ENCODE results near the gene NEURL4.

Gene NEURL4

DNA sequence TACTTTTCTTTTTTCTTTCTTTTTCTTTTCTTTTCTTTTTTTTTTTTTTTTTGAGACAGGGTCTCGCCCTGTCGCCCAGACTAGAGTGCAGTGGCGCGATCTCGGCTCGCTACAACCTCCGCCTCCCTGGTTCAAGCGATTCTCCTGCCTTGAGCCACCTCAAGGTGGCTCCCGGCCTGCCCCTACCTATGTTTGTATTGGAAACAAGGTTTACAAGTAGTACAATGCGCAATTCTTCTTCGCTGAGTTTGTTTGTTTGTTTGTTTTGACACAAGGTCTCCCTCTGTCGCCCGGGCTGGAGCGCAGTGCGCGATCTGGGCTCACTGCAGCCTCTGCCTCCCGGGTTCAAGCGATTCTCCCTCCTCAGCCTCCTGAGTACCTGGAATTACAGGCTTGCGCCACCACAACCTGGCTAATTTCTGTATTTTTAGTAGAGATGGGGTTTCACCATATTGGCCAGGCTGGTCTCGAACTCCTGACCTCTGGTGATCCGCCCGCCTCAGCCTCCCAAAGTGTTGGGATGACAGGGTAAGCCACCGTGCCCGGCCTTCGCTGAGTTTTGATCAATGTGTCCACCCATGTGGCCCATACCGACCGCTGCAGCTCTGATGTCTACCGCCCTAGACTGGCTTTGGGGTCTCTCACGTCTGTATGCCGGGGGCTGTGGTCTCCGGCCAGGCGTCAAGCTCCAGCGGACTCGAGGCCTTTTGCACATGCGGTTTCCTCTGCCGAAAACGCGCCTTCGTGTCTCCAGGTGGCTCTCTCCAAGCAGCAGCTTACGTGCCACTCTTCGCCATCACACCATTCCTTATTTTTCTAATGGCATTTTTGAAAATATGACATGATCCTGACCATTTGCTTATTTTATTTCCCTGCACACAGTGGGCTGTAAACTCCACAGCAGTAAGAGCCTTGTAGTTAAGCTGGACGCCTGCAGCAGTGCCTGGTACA is 33.6 kb downstream of the NEURL4 start:
- no peak for ATAC-seq

DNA sequence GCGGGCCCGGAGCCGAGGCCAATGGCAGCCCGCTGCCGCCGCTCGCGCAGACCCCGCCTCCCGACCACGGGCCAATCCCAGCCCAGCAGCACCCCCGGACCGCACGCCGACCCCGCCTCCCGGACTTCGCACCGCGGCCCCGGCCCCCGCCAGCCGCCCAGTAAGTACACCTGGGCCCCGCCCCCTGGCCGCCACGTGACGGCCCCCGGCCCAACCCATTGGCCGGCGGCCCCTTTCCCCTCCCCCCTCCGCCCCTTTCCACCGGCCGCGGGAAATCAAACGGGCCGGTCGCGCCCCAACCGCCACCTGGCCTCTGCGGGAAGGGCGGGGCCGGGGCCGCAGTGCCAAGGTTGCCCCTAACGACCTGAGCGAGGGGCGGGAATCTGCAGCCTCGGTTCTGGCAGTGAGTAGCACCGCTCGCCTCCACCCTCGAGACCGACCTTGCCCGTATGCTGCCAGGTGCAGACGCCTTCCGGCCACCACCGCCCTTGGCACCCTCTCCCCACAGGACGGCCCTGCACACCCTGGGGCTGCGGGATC is 34.5 kb downstream of the NEURL4 start, which contains the start of gene YBX2:
YBX2 (minus strand) TSS at position 26 of the 540 bp plus-strand sequence. CDS start 139 bp downstream, outside the sequence.
- ATAC-seq, result peak; percentile 70 to 75

DNA sequence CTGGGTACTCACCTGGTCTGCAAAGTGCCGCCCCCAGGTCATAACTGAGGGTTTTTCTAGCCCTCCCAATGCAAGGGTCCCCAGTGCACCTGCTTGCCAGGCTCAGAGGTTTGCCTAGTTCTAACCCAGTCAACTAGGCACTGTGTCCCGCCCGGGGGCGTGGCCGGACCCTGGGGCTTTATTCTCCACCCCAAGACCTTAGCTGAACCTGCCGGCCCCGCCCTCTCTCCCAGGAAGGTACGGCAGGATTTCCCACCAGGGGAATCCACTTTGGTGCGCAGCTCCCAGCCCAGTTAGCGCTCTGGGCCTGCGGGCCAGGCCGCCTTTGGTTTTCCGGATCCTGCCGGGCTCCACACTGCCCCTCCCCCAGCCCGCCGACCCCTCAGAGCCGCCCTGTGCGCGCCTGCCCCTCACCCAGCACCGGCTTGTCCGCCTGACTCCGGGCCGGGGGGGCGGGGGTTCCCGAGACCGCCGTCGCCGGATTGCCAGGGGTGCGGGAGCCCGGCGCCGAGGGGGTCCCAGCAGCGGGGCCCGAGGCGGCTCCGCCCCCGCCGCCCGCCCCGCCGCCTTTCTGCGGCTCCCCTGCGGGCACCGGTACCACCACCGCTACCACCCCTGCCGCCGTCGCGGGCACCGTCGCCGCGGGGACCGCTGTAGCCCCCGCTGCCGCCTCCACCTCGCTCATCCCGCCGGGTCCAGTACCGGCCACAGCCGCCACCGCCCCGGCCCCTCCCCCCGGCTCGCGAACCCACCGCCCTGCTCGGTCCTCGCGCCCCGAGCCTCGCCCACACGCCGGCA is 35.1 kb downstream of the NEURL4 start:
- ATAC-seq, result no peak

DNA sequence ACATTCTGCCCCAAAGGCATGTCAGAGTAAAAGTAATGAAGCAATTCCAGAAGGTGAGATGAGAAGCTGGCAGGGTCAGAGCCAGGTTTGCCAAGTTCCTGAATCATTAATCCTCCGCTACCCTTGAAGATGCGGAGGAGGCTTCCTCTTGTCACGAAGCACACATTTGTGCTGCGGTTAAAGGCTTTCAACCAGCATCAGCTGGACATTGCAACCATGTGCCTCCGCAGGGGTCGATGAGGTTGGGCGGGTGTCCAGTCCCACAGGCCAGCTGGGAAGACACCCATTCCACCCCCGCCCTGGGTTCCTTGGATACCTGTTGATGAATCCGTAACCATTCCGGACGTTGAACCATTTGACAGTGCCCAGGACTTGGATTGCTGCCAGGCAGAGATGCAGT is 36.0 kb downstream of the NEURL4 start:
- ATAC-seq, result no peak

DNA sequence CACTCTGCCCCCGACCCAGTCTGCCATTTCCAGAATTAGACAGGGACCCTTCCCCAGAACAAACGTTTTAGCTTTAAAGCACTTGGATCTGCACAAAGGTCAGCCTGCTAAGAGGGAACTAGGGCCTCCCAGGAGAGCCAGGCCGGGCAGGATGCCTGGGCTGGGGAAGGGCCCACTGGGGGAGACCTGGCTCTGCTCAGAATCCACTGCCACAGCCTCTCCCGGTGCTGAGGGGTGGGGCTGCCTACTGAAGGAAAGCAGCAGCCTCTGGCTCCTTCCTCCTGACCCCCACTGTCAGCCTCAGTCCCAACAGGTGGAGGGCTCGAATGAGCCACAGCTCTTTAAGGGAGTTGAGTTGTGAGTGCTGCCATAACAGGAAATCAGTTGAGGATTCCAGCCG is 36.4 kb downstream of the NEURL4 start:
- no peak for ATAC-seq

DNA sequence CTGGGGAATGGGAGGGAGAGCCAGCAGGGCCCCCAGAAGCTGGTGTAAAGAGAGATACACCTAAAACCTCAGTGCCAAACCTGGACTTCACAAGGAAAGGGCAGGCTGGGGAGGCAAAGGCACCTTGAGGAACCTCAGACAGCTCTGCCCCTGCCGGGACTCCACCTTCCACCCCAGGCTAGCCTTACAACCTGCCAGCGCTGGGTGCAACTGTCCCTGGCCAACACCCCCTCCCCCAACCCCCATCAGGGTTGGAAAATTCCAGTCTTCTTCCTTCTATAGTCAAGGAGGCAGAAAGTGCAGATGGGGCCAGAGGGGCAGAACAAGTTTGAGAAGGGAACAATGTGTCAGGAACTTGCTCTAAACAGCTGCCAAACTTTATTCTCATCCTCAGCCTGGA is 36.9 kb downstream of the NEURL4 start:
- no peak for ATAC-seq

DNA sequence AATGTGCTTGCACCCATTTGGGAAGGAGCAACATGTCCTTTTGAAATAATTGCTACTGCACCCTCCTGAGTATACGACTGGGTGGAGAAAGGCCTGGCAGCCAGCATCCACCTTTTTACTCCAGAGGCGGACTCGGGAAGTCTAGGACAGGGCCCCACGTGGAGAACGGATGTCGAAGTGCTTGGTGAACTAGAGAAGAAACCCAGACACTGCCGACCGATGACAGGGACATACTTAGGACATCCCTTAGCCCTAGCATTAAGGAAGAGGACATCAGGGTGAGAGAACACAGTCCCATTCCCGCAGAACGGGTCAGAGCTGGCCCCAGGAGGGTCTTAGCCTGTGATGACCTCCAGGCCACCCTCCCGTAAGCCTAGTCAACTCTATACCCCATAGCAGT is 38.5 kb downstream of the NEURL4 start:
- ATAC-seq, result no peak

DNA sequence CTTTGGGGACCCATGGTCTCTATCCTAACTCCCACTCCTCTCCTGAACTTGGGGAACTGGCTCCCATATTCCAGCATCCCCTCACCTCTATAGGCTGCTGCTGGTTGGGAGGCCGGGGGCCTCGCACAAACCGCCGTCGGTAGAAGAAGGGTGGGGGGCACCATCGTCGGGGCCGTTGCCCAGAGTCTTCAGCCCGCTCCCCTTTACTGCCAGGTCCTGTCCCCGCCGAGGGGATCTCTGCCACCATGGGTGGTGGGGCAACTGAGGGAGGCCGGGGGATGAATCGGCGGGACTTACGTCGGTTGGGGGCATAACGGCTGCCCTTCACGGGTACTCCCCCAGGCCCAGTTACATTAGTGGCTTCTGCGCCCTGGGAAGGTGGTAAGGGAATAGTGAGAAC is 39.0 kb downstream of the NEURL4 start:
- ATAC-seq, result no peak

DNA sequence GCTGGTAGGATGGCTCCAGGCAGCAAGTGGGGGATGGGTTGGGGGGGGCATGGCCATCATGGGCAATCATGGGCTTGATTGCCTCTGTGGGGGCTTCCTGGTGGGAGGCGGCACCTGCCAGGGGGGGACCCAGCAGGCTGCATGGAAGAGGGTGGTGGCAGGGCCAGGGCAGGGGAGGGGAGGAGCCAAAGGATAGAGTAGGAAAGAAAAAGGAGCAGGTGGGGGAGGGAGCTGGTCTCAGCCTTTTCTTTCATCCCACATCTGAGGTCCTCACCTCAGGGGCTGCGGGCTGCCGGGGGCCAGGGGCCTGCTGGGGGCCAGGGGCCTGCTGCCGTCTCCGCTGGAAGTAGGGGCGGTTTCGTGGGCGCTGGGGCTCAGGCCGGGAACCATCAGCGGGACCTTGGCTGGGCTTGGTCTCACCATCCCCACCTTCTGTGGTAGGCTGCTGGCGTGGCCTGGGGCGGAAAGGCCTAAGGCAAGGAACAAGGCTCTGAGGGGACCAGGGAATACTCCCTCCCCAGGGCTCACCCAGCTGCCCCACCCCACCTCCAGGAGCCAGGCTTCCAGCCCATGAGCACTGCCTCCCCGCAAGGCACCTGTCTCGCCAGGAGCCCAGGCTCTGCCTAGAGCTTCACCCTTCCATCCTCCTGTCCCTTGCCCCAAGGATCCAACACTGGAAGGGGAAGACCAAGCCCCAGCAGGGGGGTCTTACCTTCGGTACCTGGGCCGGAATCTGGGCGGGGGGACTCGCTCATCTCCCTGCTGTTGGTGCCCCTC is 39.7 kb downstream of the NEURL4 start:
- ATAC-seq, result no peak

DNA sequence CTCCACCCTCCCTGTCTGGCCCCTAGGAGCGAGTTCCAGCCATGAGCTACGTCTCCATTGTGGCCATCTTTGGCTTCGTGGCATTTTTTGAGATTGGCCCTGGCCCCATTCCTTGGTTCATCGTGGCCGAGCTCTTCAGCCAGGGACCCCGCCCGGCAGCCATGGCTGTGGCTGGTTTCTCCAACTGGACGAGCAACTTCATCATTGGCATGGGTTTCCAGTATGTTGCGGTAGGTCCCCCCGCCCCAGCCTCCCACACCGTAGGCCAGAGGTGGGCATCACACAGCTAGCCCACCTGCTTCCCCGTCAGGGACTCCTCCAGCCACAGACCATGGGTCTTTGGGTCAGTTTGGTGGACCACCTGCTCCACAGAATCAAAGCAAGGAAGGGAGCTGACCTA is 43.5 kb downstream of the NEURL4 start:
- no peak for ATAC-seq

DNA sequence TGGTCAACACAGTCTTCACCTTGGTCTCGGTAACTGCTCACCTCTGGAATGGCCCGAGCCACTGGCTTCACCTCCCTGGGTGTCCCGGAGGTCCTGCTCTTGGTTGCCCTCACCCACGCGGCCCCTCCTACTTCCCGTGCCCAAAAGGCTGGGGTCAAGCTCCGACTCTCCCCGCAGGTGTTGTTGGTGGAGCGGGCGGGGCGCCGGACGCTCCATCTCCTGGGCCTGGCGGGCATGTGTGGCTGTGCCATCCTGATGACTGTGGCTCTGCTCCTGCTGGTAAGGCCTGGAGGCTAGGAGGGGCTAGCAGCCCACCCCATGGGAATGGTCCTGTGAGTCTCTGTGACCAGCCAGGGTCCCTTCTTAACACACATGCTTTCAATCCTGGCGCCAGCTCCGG is 44.2 kb downstream of the NEURL4 start:
- ATAC-seq, result no peak

DNA sequence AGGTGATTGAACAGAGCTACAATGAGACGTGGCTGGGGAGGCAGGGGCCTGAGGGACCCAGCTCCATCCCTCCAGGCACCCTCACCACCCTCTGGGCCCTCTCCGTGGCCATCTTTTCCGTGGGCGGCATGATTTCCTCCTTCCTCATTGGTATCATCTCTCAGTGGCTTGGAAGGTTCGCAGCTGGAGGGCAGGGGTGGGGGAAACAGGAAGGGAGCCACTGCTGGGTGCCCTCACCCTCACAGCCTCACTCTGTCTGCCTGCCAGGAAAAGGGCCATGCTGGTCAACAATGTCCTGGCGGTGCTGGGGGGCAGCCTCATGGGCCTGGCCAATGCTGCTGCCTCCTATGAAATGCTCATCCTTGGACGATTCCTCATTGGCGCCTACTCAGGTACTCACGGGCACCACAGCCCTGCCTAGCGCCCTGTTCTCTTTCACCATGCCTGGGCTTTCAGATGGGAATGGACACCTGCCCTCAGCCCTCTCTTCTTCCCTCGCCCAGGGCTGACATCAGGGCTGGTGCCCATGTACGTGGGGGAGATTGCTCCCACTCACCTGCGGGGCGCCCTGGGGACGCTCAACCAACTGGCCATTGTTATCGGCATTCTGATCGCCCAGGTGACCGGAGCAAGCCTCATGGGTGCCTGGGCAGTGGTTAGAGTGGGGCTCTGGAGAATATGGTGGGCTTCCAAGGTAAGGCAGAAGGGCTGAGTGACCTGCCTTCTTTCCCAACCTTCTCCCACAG is 45.5 kb downstream of the NEURL4 start:
- ATAC-seq, result no peak

DNA sequence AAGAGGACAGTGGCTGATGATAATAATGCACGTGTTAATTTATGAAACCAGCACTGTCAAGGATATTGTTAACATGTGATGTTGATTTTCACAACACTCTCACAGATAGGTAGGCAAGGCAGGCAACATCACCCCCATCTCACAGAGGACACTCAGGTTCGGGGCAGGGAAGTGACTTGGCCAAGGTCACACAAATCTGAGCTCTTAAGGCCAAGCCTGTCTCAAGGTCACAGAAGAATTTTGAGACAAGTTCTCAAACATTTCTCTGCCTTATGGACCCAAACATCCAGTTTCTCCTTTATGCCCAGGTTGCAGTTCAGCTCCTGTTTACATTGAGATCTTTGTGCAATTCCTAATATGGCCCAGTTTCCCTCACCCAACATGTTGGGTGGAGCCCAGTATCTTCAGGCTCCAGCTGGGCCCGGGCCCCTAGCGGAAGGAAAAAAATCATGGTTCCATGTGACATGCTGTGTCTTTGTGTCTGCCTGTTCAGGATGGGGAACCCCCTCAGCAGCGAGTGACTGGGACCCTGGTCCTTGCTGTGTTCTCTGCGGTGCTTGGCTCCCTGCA is 46.3 kb downstream of the NEURL4 start:
- no peak for ATAC-seq

DNA sequence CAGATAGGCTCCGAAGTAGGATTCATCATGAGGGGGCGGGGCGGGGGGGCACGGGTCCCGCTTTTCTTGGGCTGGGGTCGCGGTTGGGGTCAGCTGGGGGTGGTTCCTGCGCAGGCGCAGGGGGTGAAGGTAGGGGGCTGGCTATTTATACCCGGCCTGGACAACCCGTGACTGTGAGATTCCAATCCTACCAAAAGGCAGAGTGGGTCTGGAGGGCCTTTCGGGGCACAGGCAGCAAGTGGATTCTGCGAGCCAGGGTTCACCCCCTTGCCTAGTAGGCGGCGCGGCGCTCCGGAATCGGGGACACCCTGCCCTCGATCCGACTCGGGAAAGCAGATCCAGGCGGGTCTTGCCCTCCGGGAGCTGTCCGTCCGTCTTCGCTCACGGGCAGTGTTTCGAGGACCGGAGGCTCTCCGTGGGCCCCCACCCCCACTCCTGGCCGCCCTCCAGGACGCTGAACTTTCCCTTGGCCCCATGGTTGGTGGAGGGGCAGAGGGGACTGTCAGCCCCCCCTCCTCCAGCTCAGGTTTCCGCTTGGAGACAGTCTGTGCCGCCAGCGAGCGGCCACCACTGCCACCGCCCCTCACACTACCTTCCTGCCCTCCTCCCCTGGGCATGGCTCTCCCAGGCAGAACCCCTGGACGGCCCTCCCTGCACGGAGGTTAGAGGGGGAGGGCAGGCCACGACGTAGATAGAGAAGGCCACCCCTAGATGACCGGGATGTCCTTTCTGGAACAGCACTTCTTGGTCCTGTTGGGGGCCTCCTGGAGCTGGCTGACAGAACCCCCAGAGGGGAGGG is 47.0 kb downstream of the NEURL4 start:
- no peak for ATAC-seq

DNA sequence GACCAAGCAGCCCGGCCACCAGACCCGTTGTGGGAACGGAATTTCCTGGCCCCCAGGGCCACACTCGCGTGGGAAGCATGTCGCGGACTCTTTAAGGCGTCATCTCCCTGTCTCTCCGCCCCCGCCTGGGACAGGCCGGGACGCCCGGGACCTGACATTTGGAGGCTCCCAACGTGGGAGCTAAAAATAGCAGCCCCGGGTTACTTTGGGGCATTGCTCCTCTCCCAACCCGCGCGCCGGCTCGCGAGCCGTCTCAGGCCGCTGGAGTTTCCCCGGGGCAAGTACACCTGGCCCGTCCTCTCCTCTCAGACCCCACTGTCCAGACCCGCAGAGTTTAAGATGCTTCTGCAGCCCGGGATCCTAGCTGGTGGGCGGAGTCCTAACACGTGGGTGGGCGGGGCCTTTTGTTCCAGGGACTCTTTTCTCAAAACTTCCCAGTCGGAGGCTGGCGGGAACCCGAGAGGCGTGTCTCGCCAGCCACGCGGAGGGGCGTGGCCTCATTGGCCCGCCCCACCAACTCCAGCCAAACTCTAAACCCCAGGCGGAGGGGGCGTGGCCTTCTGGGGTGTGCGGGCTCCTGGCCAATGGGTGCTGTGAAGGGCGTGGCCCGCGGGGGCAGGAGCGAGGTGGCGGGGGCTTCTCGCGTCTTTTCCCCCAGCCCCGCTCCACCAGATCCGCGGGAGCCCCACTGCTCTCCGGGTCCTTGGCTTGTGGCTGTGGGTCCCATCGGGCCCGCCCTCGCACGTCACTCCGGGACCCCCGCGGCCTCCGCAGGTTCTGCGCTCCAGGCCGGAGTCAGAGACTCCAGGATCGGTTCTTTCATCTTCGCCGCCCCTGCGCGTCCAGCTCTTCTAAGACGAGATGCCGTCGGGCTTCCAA is 47.8 kb downstream of the NEURL4 start, which contains the start of gene SLC2A4:
SLC2A4 (plus strand) TSS at position 645 of the 879 bp plus-strand sequence; CDS start at position 862, 217 bp downstream.
- peak; percentile 75 to 80 for ATAC-seq

DNA sequence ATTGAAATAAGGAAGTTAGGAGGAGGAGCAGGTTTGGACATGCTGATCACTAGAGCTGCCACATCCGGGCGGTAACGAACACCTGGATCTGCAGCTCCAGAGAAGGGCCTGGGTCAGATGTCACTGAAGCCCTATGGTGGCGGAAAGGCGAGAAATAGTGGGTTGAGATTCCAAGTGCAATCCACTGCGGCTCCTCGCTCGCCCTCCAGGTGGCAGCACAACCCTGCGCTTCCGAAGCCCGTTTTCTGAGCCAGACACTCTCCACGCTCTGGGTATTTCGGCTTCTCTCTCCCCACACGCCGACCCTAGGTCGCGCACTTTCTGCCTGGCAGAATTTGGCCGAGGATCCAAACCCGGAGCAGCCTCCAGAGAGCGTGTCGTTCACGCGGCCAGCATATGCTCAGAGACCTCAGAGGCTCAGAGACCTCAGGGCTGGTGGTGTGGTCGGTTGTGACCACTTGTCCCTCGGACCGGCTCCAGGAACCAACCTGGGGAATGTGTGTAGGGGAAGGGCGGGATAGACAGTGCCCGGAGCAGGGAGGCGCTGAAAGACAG is 48.5 kb downstream of the NEURL4 start:
- peak; percentile 78 to 85 for ATAC-seq

DNA sequence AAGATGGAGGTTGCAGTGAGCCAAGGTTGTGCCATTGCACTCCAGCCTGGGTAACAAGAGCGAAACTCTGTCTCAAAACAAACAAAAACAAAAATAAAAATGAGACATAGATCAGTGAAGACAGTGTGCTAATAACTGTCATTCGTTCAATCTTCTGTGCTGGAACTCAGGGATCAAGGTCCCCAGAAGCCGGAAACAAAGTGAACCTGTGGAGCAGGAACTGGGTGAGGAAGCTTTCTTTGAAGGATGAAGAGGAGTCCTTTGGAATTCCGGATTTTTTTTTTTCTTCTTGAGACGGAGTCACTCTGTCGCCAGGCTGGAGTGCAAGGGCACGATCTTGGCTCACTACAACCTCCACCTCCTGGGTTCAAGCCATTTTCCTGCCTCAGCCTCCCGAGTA is 49.7 kb downstream of the NEURL4 start:
- no peak for ATAC-seq

DNA sequence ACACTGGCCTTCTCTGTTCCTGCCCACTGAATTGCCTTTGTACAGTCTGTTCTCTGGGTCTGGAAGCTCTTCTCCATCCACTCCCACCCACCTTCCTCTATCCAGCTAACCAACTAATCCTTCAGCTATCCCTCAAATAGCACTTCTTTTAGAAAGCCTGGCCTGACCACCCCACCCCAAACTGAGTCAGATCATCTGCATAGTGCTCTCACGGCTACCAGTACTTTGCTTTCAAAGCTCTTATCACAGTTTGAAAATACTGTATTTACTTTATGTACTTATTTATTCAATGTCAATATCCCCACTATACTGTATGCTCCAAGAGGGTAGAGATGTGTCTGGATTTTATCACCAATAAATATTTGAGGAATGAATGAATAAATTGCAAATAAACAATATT is 62.4 kb downstream of the NEURL4 start:
- ATAC-seq, result no peak
